Testis (tissue), 3 donors: ENCODE measurements around the gene STK33. TPM values are rescaled to one million over a fixed set of nuclear protein-coding genes. Genes with fewer than 3 reads are reported as not detected.

Source experiments
- DNase-seq: peaks from one replicate; pipeline ENCODE4 v3.0.0-alpha.2; 2019
- H3K27ac ChIP-seq, 2 donors: fragments of 200-600 bp; sonication (generic); one replicate each; pipeline ENCODE4 v1.5.1; 2019
- H3K27me3 ChIP-seq: fragments of 200-600 bp; sonication (generic); one replicate; pipeline ENCODE4 v1.5.1; 2019
- H3K36me3 ChIP-seq: fragments of 200-600 bp; sonication (generic); one replicate; pipeline ENCODE4 v1.5.1; 2017; ENCODE audit warnings: low read depth; ENCODE audit errors: missing control alignments
- H3K4me1 ChIP-seq: fragments of 200-600 bp; sonication (generic); one replicate; pipeline ENCODE4 v1.5.1; 2019
- H3K4me3 ChIP-seq, 2 donors: fragments of 200-600 bp; sonication (generic); one replicate each; pipeline ENCODE4 v1.5.1; 2017 to 2019
- H3K9me3 ChIP-seq: fragments of 200-600 bp; sonication (generic); one replicate; pipeline ENCODE4 v1.5.1; 2017
- CTCF ChIP-seq, 3 experiments: fragments of 450-650 bp in 2 of 3; fragments of 200-600 bp in 1 of 3; sonication (generic) in 1 of 3; IDR thresholded peaks; one replicate each; pipeline ENCODE4 v1.5.1; 2016 to 2019; ENCODE audit warnings: antibody characterized with exemption in 3 of 3, mild to moderate bottlenecking in 2 of 3, moderate library complexity in 1 of 3
- POLR2A ChIP-seq: fragments of 450-650 bp; IDR thresholded peaks from one replicate; pipeline ENCODE4 v1.6.1; 2017; ENCODE audit warnings: antibody characterized with exemption, mild to moderate bottlenecking, moderate library complexity
- WGBS, 2 donors: methylation state at CpG; one replicate each; pipeline ENCODE4 v1.1.5; 2018; 5-methylcytosine and 5-hydroxymethylcytosine counted together
- intact Hi-C: fragments of 100-400 bp; cut with DNase I; formaldehyde crosslinking; loops from one replicate; pipeline ENCODE4 v1.15.1; 2023; ENCODE audit warnings: low total_unique reads
- polyA plus RNA-seq: library from polyadenylated mRNA; stranded (reverse); fragments of 350-450 nt; fragmentation: Illumina TruSeq; extraction: RNeasy Lipid Tissue Mini Kit (QIAGEN cat#74804); gene quantifications from one replicate; pipeline ENCODE4 v1.2.3, GENCODE V29; 2014; ENCODE audit warnings: low read depth, low replicate concordance; ENCODE audit not compliant: insufficient read depth
- total RNA-seq, 2 donors: library from RNA; depleted of rRNA; stranded (reverse); fragments of >200 nt; gene quantifications; one replicate each; pipeline ENCODE4 v1.2.3, GENCODE V29; 2016

Gene STK33
- total and polyA plus RNA-seq, 3 donors from 2014 or later: 36.6 to 101 (median 49.9) TPM

GRCh38 chr11:8613036-8613435 lies 19.0 kb upstream of the STK33 start:
- TF ChIP-seq CTCF (IDR thresholded peaks at IDR 0.05): no peak
- TF ChIP-seq POLR2A: no peak
- H3K27me3 ChIP-seq: no peaks in the 10 kb centered on the region
- WGBS, 2 donors: 59 to 74% methylated on average over 1 of the region's 1 CpG
- DNase-seq: no peak
- H3K4me3 ChIP-seq: no peak overlapping the region
- H3K9me3 ChIP-seq: no peaks in the 10 kb centered on the region
- intact Hi-C loops: no loop called here
- no peaks in the 10 kb centered on the region for H3K4me1 ChIP-seq
- no peaks in the 10 kb centered on the region for H3K36me3 ChIP-seq
- H3K27ac ChIP-seq: no peak overlapping the region

GRCh38 chr11:8612522-8612921 lies 18.5 kb upstream of the STK33 start:
- H3K27ac ChIP-seq: no peak overlapping the region

GRCh38 chr11:8610532-8611116 lies 16.6 kb upstream of the STK33 start:
- Histone ChIP-seq H3K27me3 (no peaks in the 10 kb centered on the region), H3K4me3 (no peak overlapping the region), H3K27ac (no peak overlapping the region), H3K9me3 (no peaks in the 10 kb centered on the region), H3K4me1 (no peaks in the 10 kb centered on the region), H3K36me3 (no peaks in the 10 kb centered on the region)
- intact Hi-C loops: no loop called here
- TF ChIP-seq CTCF (IDR thresholded peaks at IDR 0.05) (no peak), POLR2A (no peak)
- DNase-seq: no peak
- 72 to 85% methylated on average over 7 of the region's 7 CpGs for WGBS, 2 donors

More at GRCh38 chr11:8612522-8612921, 18.5 kb upstream of the STK33 start:
- H3K27me3 ChIP-seq: no peaks in the 10 kb centered on the region
- H3K4me1 ChIP-seq: no peaks in the 10 kb centered on the region
- DNase-seq: no peak
- 79 to 80% methylated on average over 5 of the region's 5 CpGs for WGBS, 2 donors
- H3K4me3 ChIP-seq: no peak overlapping the region
- intact Hi-C loops: no loop called here
- no peaks in the 10 kb centered on the region for H3K9me3 ChIP-seq
- no peaks in the 10 kb centered on the region for H3K36me3 ChIP-seq
- no peak for TF ChIP-seq CTCF (IDR thresholded peaks at IDR 0.05)
- TF ChIP-seq POLR2A: no peak

DNA sequence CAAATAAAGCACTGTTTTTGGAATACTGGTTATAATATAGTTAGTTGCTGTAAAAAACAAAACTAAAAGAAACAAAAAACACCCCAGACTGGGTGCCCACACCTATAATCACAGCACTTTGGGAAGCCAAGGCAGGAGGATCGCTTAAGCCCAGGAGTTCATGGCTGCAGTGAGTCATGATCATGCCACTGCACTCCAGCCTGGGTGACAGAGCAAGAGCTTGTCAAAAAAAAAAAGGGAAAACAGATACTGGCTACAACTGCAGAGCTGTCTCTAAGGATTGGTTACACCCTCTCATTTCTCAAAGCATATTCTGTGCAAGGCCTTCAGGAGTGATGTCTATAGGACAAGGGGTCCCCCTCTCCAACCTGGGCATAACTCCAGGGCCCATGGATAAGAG lies 14.6 kb upstream of the STK33 start:
- intact Hi-C loops: no loop called here
- Histone ChIP-seq H3K27ac (no peak overlapping the region), H3K4me3 (no peak overlapping the region), H3K27me3 (no peaks in the 10 kb centered on the region), H3K9me3 (no peaks in the 10 kb centered on the region), H3K36me3 (no peaks in the 10 kb centered on the region), H3K4me1 (no peaks in the 10 kb centered on the region)
- DNase-seq: no peak
- no peak for TF ChIP-seq POLR2A
- no peak for TF ChIP-seq CTCF (IDR thresholded peaks at IDR 0.05)
- 89 to 91% methylated on average over 1 of the region's 1 CpG for WGBS, 2 donors

DNA sequence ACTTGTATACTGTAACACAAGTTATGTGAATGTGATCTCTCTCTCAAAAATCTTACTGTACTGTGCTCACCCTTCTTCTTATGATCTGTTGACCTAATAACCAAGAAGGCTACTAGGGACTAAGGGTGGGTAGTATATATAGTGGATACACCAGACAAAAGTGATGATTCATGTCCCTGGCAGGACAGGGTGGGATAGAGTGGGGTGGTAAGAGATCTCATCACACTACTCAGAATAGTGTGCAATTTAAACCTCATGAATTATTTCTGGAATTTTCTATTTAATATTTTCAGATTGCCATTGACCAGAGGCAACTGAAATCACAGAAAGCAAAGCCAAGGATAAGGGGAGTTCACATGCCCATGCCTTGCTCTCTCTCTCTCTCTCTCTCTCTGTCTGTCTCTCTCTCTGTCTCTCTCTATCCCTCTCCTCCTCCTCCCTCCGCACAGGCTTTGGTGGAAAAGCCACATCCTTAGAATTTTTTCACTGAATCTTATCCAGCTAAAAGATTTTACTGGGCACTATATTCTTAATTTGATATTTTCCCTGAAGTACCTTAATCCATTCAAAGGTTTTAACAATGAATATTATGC lies 12.0 kb upstream of the STK33 start:
- no peak for DNase-seq
- 74 to 83% methylated on average over 1 of the region's 1 CpG for WGBS, 2 donors
- H3K27ac ChIP-seq: no peak overlapping the region
- intact Hi-C loops: no loop called here
- no peak for TF ChIP-seq POLR2A
- TF ChIP-seq CTCF (IDR thresholded peaks at IDR 0.05): no peak
- no peak overlapping the region for H3K4me3 ChIP-seq
- H3K36me3 ChIP-seq: no peaks in the 10 kb centered on the region
- no peaks in the 10 kb centered on the region for H3K9me3 ChIP-seq
- no peaks in the 10 kb centered on the region for H3K27me3 ChIP-seq
- no peaks in the 10 kb centered on the region for H3K4me1 ChIP-seq
